Osteocyte (in vitro differentiated cells): ENCODE results near the gene GRAMD2B. TPM values are rescaled to one million over a fixed set of nuclear protein-coding genes. Genes with fewer than 3 reads are reported as not detected.

Experiments used
- DNase-seq: peaks from one replicate; pipeline ENCODE4 v3.0.0; 2021; ENCODE audit warnings: mixed read lengths; ENCODE audit not compliant: unreplicated experiment; ENCODE audit errors: extremely low spot score
- H3K27ac Mint-ChIP-seq: one replicate; pipeline ENCODE4 v1.8.0; 2021; ENCODE audit warnings: mild to moderate bottlenecking, mixed read lengths; ENCODE audit not compliant: unreplicated experiment
- H3K27me3 Mint-ChIP-seq: one replicate; pipeline ENCODE4 v1.8.0; 2021; ENCODE audit warnings: mixed read lengths; ENCODE audit not compliant: unreplicated experiment
- H3K36me3 Mint-ChIP-seq: one replicate; pipeline ENCODE4 v1.8.0; 2021; ENCODE audit warnings: mixed read lengths; ENCODE audit not compliant: unreplicated experiment
- H3K4me1 Mint-ChIP-seq: one replicate; pipeline ENCODE4 v1.8.0; 2021; ENCODE audit warnings: mixed read lengths; ENCODE audit not compliant: unreplicated experiment
- H3K4me3 Mint-ChIP-seq: one replicate; pipeline ENCODE4 v1.8.0; 2021; ENCODE audit warnings: mild to moderate bottlenecking, moderate library complexity, mixed read lengths; ENCODE audit not compliant: unreplicated experiment
- H3K9me3 Mint-ChIP-seq: one replicate; pipeline ENCODE4 v1.8.0; 2021; ENCODE audit warnings: mixed read lengths; ENCODE audit not compliant: unreplicated experiment
- total RNA-seq: library from RNA; stranded (reverse); gene quantifications from 2 replicates; pipeline ENCODE4 v1.2.1, GENCODE V29; 2021
- TF ChIP-seq, protein P1 (sequence below): fragments of 200-600 bp; sonication (generic); IDR thresholded peaks from 2 replicates; pipeline ENCODE4 v1.5.0; 2021; ENCODE audit warnings: antibody characterized with exemption, mild to moderate bottlenecking, moderate library complexity

Gene GRAMD2B
- total RNA-seq, 1 donor from 2014 or later, result 93.7 TPM

DNA sequence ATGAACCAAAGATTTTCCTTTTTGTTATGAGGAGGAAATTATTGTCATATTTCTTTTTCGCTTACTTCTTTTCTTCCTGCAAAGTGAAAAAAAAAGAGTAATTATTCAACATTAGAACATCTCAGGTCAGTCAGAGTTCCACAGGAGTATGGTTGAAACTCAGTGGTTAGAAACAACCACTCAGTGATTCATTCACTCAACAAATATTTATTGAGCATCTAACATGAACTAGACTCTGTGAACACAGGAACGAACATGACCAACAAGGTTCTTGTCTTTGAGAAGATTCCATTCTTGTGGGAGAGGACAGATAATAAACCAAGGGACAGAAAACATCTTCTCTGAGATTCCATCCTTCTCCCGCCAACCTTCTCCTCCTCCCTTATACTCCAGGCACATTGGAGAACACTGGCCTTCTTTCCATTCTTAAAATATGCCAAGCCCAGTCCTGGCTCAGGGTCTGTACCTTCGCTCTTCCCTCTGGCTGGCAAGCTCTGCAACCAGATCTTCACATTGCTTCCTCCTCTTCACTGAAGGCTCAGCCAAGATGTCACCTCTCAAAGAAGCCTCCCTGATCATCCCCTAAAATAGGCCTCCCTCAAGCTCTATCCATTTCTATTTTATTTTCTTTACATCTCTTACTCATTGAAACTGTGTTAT, 6.8 kb upstream of the GRAMD2B start:
- Mint-ChIP-seq H3K27me3 (no peaks in the 10 kb centered on the region), H3K27ac (peak overlapping the region; percentile 91), H3K4me1 (peaks cover 43% of the 10 kb centered on the region), H3K9me3 (peaks cover 2% of the 10 kb centered on the region), H3K36me3 (peaks cover 3% of the 10 kb centered on the region), H3K4me3 (no peak overlapping the region)
- DNase-seq, result no peak
- TF ChIP-seq, protein P1, sequence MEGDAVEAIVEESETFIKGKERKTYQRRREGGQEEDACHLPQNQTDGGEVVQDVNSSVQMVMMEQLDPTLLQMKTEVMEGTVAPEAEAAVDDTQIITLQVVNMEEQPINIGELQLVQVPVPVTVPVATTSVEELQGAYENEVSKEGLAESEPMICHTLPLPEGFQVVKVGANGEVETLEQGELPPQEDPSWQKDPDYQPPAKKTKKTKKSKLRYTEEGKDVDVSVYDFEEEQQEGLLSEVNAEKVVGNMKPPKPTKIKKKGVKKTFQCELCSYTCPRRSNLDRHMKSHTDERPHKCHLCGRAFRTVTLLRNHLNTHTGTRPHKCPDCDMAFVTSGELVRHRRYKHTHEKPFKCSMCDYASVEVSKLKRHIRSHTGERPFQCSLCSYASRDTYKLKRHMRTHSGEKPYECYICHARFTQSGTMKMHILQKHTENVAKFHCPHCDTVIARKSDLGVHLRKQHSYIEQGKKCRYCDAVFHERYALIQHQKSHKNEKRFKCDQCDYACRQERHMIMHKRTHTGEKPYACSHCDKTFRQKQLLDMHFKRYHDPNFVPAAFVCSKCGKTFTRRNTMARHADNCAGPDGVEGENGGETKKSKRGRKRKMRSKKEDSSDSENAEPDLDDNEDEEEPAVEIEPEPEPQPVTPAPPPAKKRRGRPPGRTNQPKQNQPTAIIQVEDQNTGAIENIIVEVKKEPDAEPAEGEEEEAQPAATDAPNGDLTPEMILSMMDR, result no peak

DNA sequence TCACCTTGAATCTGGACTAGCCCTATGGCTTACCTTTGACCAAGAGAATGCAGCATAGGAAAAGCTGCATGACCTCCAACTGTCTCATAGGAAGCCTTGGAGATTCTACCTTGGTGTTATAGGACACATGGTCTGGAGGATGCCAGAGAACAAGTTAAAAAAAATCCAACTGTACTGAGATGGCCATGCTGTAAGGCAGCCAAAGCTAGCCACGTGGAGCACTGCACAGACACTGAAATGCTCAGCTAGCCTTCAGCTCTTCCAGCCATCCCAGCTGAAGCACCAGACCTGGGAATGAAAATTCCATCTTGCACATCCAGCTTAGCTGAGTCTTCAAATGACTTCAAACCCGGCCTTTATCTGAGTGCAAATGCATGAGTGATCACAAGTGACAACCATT, 6.0 kb upstream of the GRAMD2B start:
- no peak for DNase-seq
- Mint-ChIP-seq H3K4me1 (peaks cover 44% of the 10 kb centered on the region), H3K27me3 (no peaks in the 10 kb centered on the region), H3K9me3 (no peaks in the 10 kb centered on the region), H3K36me3 (peaks cover 2% of the 10 kb centered on the region), H3K4me3 (no peak overlapping the region), H3K27ac (peak overlapping the region; percentile 91)
- TF ChIP-seq, protein P1, result no peak

GRCh38 chr5:126419102-126419501, 4.1 kb upstream of the GRAMD2B start:
- Mint-ChIP-seq H3K36me3 (no peaks in the 10 kb centered on the region), H3K4me3 (no peak overlapping the region), H3K27ac (no peak overlapping the region), H3K4me1 (peaks cover 36% of the 10 kb centered on the region), H3K9me3 (no peaks in the 10 kb centered on the region), H3K27me3 (no peaks in the 10 kb centered on the region)
- TF ChIP-seq, protein P1, result no peak
- DNase-seq, result no peak

GRCh38 chr5:126428421-126428820, 5.2 kb downstream of the GRAMD2B start:
- no peak overlapping the region for H3K27ac Mint-ChIP-seq
- DNase-seq, result no peak
- TF ChIP-seq, protein P1, result no peak
- H3K4me1 Mint-ChIP-seq, result peaks cover 81% of the 10 kb centered on the region
- no peaks in the 10 kb centered on the region for H3K9me3 Mint-ChIP-seq
- H3K4me3 Mint-ChIP-seq, result no peak overlapping the region
- H3K36me3 Mint-ChIP-seq, result peaks cover 59% of the 10 kb centered on the region
- H3K27me3 Mint-ChIP-seq, result no peaks in the 10 kb centered on the region

DNA sequence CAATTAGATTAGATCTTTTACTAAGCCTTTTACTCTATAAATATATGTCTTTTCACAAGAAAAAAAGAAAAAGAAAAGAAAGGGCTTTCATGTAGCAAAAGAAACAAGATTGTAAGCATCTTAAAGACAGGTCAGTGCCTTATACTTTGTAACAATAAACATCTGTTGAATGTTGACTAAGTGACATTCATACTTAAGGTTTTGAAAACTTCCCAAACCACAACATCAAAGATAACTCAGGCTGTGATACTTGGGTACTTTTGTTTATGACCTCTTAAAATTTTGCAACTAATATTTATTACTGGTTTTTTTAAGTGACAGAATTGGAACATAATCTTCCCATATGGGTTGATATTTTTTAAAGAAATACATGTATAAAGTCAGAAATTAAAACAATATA, 7.4 kb downstream of the GRAMD2B start:
- TF ChIP-seq, protein P1, result no peak
- DNase-seq, result no peak
- Mint-ChIP-seq H3K9me3 (no peaks in the 10 kb centered on the region), H3K4me3 (no peak overlapping the region), H3K36me3 (peaks cover 66% of the 10 kb centered on the region), H3K27ac (peak overlapping the region; percentile 54), H3K27me3 (no peaks in the 10 kb centered on the region), H3K4me1 (peaks cover 83% of the 10 kb centered on the region)
